Stomach (tissue), 4 donors: Measurements from ENCODE around the gene ABCC5.

Source experiments
- CTCF ChIP-seq, 7 experiments: fragments of 450-650 bp in 4 of 7; fragments of 200-600 bp in 3 of 7; sonication (generic) in 3 of 7; IDR thresholded peaks; one replicate each; pipeline ENCODE4 v1.5.1; 2016 to 2019; ENCODE audit warnings: antibody characterized with exemption in 7 of 7, control low read depth in 2 of 7, mild to moderate bottlenecking in 1 of 7
- EP300 ChIP-seq: sonication (generic); formaldehyde crosslinking; IDR thresholded peaks from one replicate; pipeline ENCODE4 v1.6.1; 2017; ENCODE audit warnings: antibody characterized with exemption

- TF ChIP-seq CTCF (IDR thresholded peaks at IDR 0.05): no peak
- TF ChIP-seq EP300: no peak
Observed at GRCh38 chr3:183909030-183909600, 108.6 kb downstream of the ABCC5 start.
